Mesodermal cell (in vitro differentiated cells): ENCODE results near the gene PPP2R2D.
A peak's percentile ranks its signal among the peaks of the same experiment; 100 is the strongest.

Source experiments
- H3K27ac ChIP-seq: 2 replicates; pipeline ENCODE4 v1.7.0; 2013; ENCODE audit warnings: mild to moderate bottlenecking, low read depth, low read length, moderate library complexity; ENCODE audit not compliant: severe bottlenecking
- H3K36me3 ChIP-seq: 2 replicates; pipeline ENCODE4 v1.7.1; 2013; ENCODE audit warnings: mild to moderate bottlenecking, low read length, moderate library complexity; ENCODE audit not compliant: control insufficient read depth, insufficient read depth
- H3K4me1 ChIP-seq: one replicate; pipeline ENCODE4 v1.7.1; 2013; ENCODE audit warnings: mild to moderate bottlenecking, low read length; ENCODE audit not compliant: insufficient read depth, control insufficient read depth, poor library complexity, severe bottlenecking
- H3K4me3 ChIP-seq: 2 replicates; pipeline ENCODE4 v1.7.0; 2013; ENCODE audit warnings: low read length, control low read depth, mild to moderate bottlenecking; ENCODE audit not compliant: insufficient read depth, poor library complexity, severe bottlenecking; ENCODE audit errors: extremely low read depth
- H3K9me3 ChIP-seq: 2 replicates; pipeline ENCODE4 v1.7.1; 2013; ENCODE audit warnings: mild to moderate bottlenecking, low read length, moderate library complexity; ENCODE audit not compliant: control insufficient read depth
- WGBS, 2 experiments: methylation state at CpG; one replicate each; pipeline ENCODE4 v1.1.5; 2013; ENCODE audit warnings: missing lambda C conversion rate in 2 of 2; ENCODE audit not compliant: insufficient coverage in 2 of 2; 5-methylcytosine and 5-hydroxymethylcytosine counted together

Gene PPP2R2D

GRCh38 chr10:131977323-131978096 lies 76.7 kb downstream of the PPP2R2D start:
- Histone ChIP-seq H3K27ac (no peak overlapping the region), H3K4me1 (peaks cover 11% of the 10 kb centered on the region), H3K9me3 (no peaks in the 10 kb centered on the region), H3K36me3 (peaks cover 36% of the 10 kb centered on the region), H3K4me3 (no peak overlapping the region)
- 93 to 100% methylated on average over 7 to 12 of the region's 13 CpGs for WGBS, 2 experiments

- Histone ChIP-seq H3K27ac (no peak overlapping the region), H3K9me3 (no peaks in the 10 kb centered on the region), H3K36me3 (peaks cover 30% of the 10 kb centered on the region), H3K4me3 (no peak overlapping the region), H3K4me1 (peaks cover 13% of the 10 kb centered on the region)
- 75 to 82% methylated on average over 3 of the region's 3 CpGs for WGBS, 2 experiments
Observed at GRCh38 chr10:131978366-131978765, 77.6 kb downstream of the PPP2R2D start.

GRCh38 chr10:131978851-131979250 lies 78.0 kb downstream of the PPP2R2D start:
- Histone ChIP-seq H3K27ac (no peak overlapping the region), H3K4me3 (no peak overlapping the region), H3K36me3 (peaks cover 26% of the 10 kb centered on the region), H3K4me1 (peaks cover 18% of the 10 kb centered on the region), H3K9me3 (no peaks in the 10 kb centered on the region)
- WGBS, 2 experiments, result 70 to 81% methylated on average over 6 of the region's 6 CpGs

GRCh38 chr10:131979336-131979735 lies 78.5 kb downstream of the PPP2R2D start:
- Histone ChIP-seq H3K4me1 (peaks cover 20% of the 10 kb centered on the region), H3K36me3 (peaks cover 26% of the 10 kb centered on the region), H3K27ac (peak overlapping the region; percentile 61), H3K4me3 (no peak overlapping the region), H3K9me3 (no peaks in the 10 kb centered on the region)
- WGBS, 2 experiments, result 81 to 89% methylated on average over 6 of the region's 7 CpGs

GRCh38 chr10:131979821-131980270 lies 79.0 kb downstream of the PPP2R2D start:
- WGBS, 2 experiments, result 24 to 25% methylated on average over 21 to 27 of the region's 30 CpGs
- Histone ChIP-seq H3K36me3 (peaks cover 26% of the 10 kb centered on the region), H3K4me3 (peak overlapping the region; percentile 79), H3K27ac (peak overlapping the region; percentile 61), H3K4me1 (peaks cover 20% of the 10 kb centered on the region), H3K9me3 (no peaks in the 10 kb centered on the region)

- no peak overlapping the region for H3K27ac ChIP-seq
- peak overlapping the region; percentile 79 for H3K4me3 ChIP-seq
- peaks cover 26% of the 10 kb centered on the region for H3K36me3 ChIP-seq
- 81 to 100% methylated on average over 2 to 3 of the region's 8 CpGs for WGBS, 2 experiments
- no peaks in the 10 kb centered on the region for H3K9me3 ChIP-seq
- peaks cover 20% of the 10 kb centered on the region for H3K4me1 ChIP-seq
Observed at GRCh38 chr10:131980321-131980720, 79.5 kb downstream of the PPP2R2D start.

- WGBS, 2 experiments, result 3% methylated on average over 30 to 31 of the region's 31 CpGs
- no peaks in the 10 kb centered on the region for H3K9me3 ChIP-seq
- peaks cover 24% of the 10 kb centered on the region for H3K36me3 ChIP-seq
- no peak overlapping the region for H3K27ac ChIP-seq
- H3K4me1 ChIP-seq, result peaks cover 20% of the 10 kb centered on the region
- H3K4me3 ChIP-seq, result peak overlapping the region; percentile 79
Observed at GRCh38 chr10:131980761-131981428, 80.1 kb downstream of the PPP2R2D start.

GRCh38 chr10:131981429-131982184 lies 80.8 kb downstream of the PPP2R2D start, which contains the start of gene BNIP3:
BNIP3 (minus strand) TSS chr10:131981923; CDS start chr10:131981806, 117 bp downstream.
- peaks cover 17% of the 10 kb centered on the region for H3K36me3 ChIP-seq
- peak within 1 kb of the TSS; percentile 79 for H3K4me3 ChIP-seq
- peaks cover 20% of the 10 kb centered on the region for H3K4me1 ChIP-seq
- no peak within 1 kb of the TSS for H3K27ac ChIP-seq
- WGBS, 2 experiments, result 0% methylated on average over 34 to 66 of the region's 100 CpGs
- H3K9me3 ChIP-seq, result no peaks in the 10 kb centered on the region

- Histone ChIP-seq H3K4me3 (peak overlapping the region; percentile 48), H3K27ac (no peak overlapping the region), H3K4me1 (peaks cover 20% of the 10 kb centered on the region), H3K36me3 (peaks cover 17% of the 10 kb centered on the region), H3K9me3 (no peaks in the 10 kb centered on the region)
- WGBS, 2 experiments, result 6 to 9% methylated on average over 59 to 70 of the region's 83 CpGs
Observed at GRCh38 chr10:131982185-131982756, 81.5 kb downstream of the PPP2R2D start.

- Histone ChIP-seq H3K4me1 (peaks cover 20% of the 10 kb centered on the region), H3K27ac (no peak overlapping the region), H3K4me3 (peak overlapping the region; percentile 48), H3K9me3 (no peaks in the 10 kb centered on the region), H3K36me3 (peaks cover 11% of the 10 kb centered on the region)
- WGBS, 2 experiments, result 76 to 80% methylated on average over 21 of the region's 21 CpGs
Observed at GRCh38 chr10:131982796-131983195, 82.0 kb downstream of the PPP2R2D start.
